Measurements from ENCODE around the gene CCDC191. TPM values are rescaled to one million over a fixed set of nuclear protein-coding genes. Genes with fewer than 3 reads are reported as not detected.

Gene CCDC191
- total and polyA plus RNA-seq, 2 of the 4 experiments (the other 2 are of a cell fraction) = 0.72 to 1.1 TPM

- no peak overlapping the region for H2AFZ ChIP-seq (replicated peaks; ENCODE audit: low read length, poor library complexity)
- ChIA-PET POLR2A (ENCODE audit: unreplicated experiment) (no interaction called here), CTCF (no interaction called here)
- no peak overlapping the region for H3K18ac ChIP-seq (ENCODE audit: low read depth, low read length)
- no peaks in the 10 kb centered on the region for H3K9me3 ChIP-seq (ENCODE audit: control insufficient read depth, insufficient read depth, low read length)
- H3K4ac ChIP-seq (ENCODE audit: low read depth, low read length) = no peak overlapping the region
- no TSS peak for BruUV-seq (replicated peaks)
- no peak overlapping the region for H3K56ac ChIP-seq (ENCODE audit: extremely low read depth, insufficient read depth, low read length)
- H3K9me1 ChIP-seq (ENCODE audit: insufficient read depth, low read length) = no peaks in the 10 kb centered on the region
- no peak overlapping the region for H3K23ac ChIP-seq (ENCODE audit: low read depth, low read length)
- ATAC-seq (ENCODE audit: low read depth) (no peak), DNase-seq (no peak)
- no peak overlapping the region for H2AK9ac ChIP-seq (replicated peaks; ENCODE audit: low read depth, low read length, poor library complexity)
- WGBS, 2 experiments (ENCODE audit: extremely low coverage in 2 of 2, insufficient read length in 1 of 2) = 60% methylated on average over 1 of the region's 1 CpG; no CpG with 5 or more reads in 1 of the 2 experiments
- H4K5ac ChIP-seq (ENCODE audit: low read depth, low read length) = no peak overlapping the region
- no peak overlapping the region for H3K4me3 ChIP-seq (ENCODE audit: insufficient read depth, low read depth, low read length)
- no peak overlapping the region for H2BK5ac ChIP-seq (ENCODE audit: low read depth, low read length, poor library complexity, severe bottlenecking)
- no peak overlapping the region for H3K14ac ChIP-seq (replicated peaks; ENCODE audit: low read depth, low read length)
- no peak overlapping the region for H3K27ac ChIP-seq (ENCODE audit: insufficient read depth, low read length)
- dilution Hi-C loops (cut with HindIII; ENCODE audit: low sequenced_read_pairs, unreplicated experiment) = no loop called here
- H2BK120ac ChIP-seq (ENCODE audit: low read depth, low read length) = no peak overlapping the region
- no peaks in the 10 kb centered on the region for H3K4me1 ChIP-seq (ENCODE audit: control insufficient read depth, insufficient read depth, low read length)
- no peaks in the 10 kb centered on the region for H3K79me1 ChIP-seq (ENCODE audit: low read depth in 1 of 2, low read length in 2 of 2)
- no peak overlapping the region for H2AK5ac ChIP-seq (ENCODE audit: low read depth, low read length)
- no peak overlapping the region for H3K4me2 ChIP-seq (ENCODE audit: low read depth, low read length)
- peaks cover 2% of the 10 kb centered on the region; the same call in 1 of the 2 replicates for H3K36me3 ChIP-seq (ENCODE audit: control insufficient read depth, insufficient read depth, low read length)
- in situ Hi-C loops (cut with MboI; ENCODE audit: low sequenced_read_pairs) = no loop called here
- H3K27me3 ChIP-seq (ENCODE audit: control insufficient read depth, insufficient read depth, low read length) = no peaks in the 10 kb centered on the region
- no peak overlapping the region for H2BK20ac ChIP-seq (ENCODE audit: low read depth, low read length)
- H3K9ac ChIP-seq (ENCODE audit: low read depth, low read length) = no peak overlapping the region
- no peak overlapping the region for H2BK15ac ChIP-seq (ENCODE audit: low read depth, low read length)
- H4K8ac ChIP-seq (ENCODE audit: low read depth in 2 of 2, low read length in 2 of 2) = no peak overlapping the region
- intact Hi-C loops (cut with micrococcal nuclease) = no loop called here
- H4K20me1 ChIP-seq (ENCODE audit: insufficient read depth, low read length) = no peaks in the 10 kb centered on the region
- TF ChIP-seq RAD21 (IDR thresholded peaks at IDR 0.05; ENCODE audit: low read length) = no peak
- TF ChIP-seq FOS (IDR thresholded peaks at IDR 0.05; ENCODE audit: low read depth, low read length) = no peak
- TF ChIP-seq USF2 (IDR thresholded peaks at IDR 0.05; ENCODE audit: low read depth, low read length) = no peak
- no peak for TF ChIP-seq CHD1 (IDR thresholded peaks at IDR 0.05; ENCODE audit: low read depth, low read length)
- H4K91ac ChIP-seq (ENCODE audit: insufficient read depth, low read depth, low read length) = no peak overlapping the region
Observed at GRCh38 chr3:113979916-113980315, 76.4 kb downstream of the CCDC191 start.
